HEK293 (cell line): Measurements from ENCODE around the gene SP8.

Experiments used
- AEBP2 ChIP-seq: fragments of 450-650 bp; formaldehyde crosslinking; IDR thresholded peaks from 2 replicates; pipeline ENCODE4 v1.5.1; 2016; ENCODE audit warnings: missing biosample characterization, missing genetic modification characterization, borderline replicate concordance
- GFI1B ChIP-seq: fragments of 450-650 bp; formaldehyde crosslinking; IDR thresholded peaks from 2 replicates; pipeline ENCODE4 v1.5.1; 2016; ENCODE audit warnings: missing biosample characterization, missing genetic modification characterization
- GLI2 ChIP-seq: fragments of 450-650 bp; formaldehyde crosslinking; IDR thresholded peaks from 2 replicates; pipeline ENCODE4; 2017; ENCODE audit warnings: missing biosample characterization, missing genetic modification characterization, low read depth, borderline replicate concordance
- GLI4 ChIP-seq: fragments of 450-650 bp; formaldehyde crosslinking; IDR thresholded peaks from 2 replicates; pipeline ENCODE4 v1.5.1; 2016; ENCODE audit warnings: missing biosample characterization, missing genetic modification characterization
- KLF7 ChIP-seq: fragments of 450-650 bp; formaldehyde crosslinking; IDR thresholded peaks from 2 replicates; pipeline ENCODE4 v1.5.1; 2016; ENCODE audit warnings: missing biosample characterization, missing genetic modification characterization, borderline replicate concordance
- ZBTB20 ChIP-seq: fragments of 450-650 bp; formaldehyde crosslinking; IDR thresholded peaks from 2 replicates; pipeline ENCODE4 v1.5.1; 2016; ENCODE audit warnings: missing biosample characterization, missing genetic modification characterization
- ZBTB21 ChIP-seq: fragments of 450-650 bp; formaldehyde crosslinking; IDR thresholded peaks from 2 replicates; pipeline ENCODE4 v1.5.1; 2017; ENCODE audit warnings: missing biosample characterization, missing genetic modification characterization
- ZBTB49 ChIP-seq: fragments of 450-650 bp; formaldehyde crosslinking; IDR thresholded peaks from 2 replicates; pipeline ENCODE4 v1.5.1; 2016; ENCODE audit warnings: missing biosample characterization, missing genetic modification characterization, low read depth
- ZFP3 ChIP-seq: fragments of 450-650 bp; formaldehyde crosslinking; IDR thresholded peaks from 2 replicates; pipeline ENCODE4 v1.5.1; 2016; ENCODE audit warnings: low read depth, missing biosample characterization, missing genetic modification characterization
- ZFP69B ChIP-seq: fragments of 450-650 bp; formaldehyde crosslinking; IDR thresholded peaks from 2 replicates; pipeline ENCODE4 v1.5.1; 2016; ENCODE audit warnings: missing biosample characterization, missing genetic modification characterization
- ZNF114 ChIP-seq: fragments of 450-650 bp; formaldehyde crosslinking; IDR thresholded peaks from 2 replicates; pipeline ENCODE4 v1.5.0; 2017; ENCODE audit warnings: missing biosample characterization, missing genetic modification characterization
- ZNF133 ChIP-seq: fragments of 450-650 bp; formaldehyde crosslinking; IDR thresholded peaks from 2 replicates; pipeline ENCODE4 v1.5.1; 2016; ENCODE audit warnings: missing biosample characterization, missing genetic modification characterization
- ZNF140 ChIP-seq: fragments of 450-650 bp; formaldehyde crosslinking; IDR thresholded peaks from 2 replicates; pipeline ENCODE4 v1.5.1; 2016; ENCODE audit warnings: missing biosample characterization, missing genetic modification characterization
- ZNF175 ChIP-seq: fragments of 450-650 bp; formaldehyde crosslinking; IDR thresholded peaks from 2 replicates; pipeline ENCODE4 v1.5.1; 2016; ENCODE audit warnings: missing biosample characterization, missing genetic modification characterization
- ZNF184 ChIP-seq: fragments of 450-650 bp; IDR thresholded peaks from 2 replicates; pipeline ENCODE4 v1.5.1; 2018; ENCODE audit warnings: missing biosample characterization, mild to moderate bottlenecking, missing genetic modification characterization
- ZNF23 ChIP-seq: fragments of 450-650 bp; formaldehyde crosslinking; IDR thresholded peaks from 2 replicates; pipeline ENCODE4 v1.5.1; 2016; ENCODE audit warnings: missing biosample characterization, missing genetic modification characterization, borderline replicate concordance
- ZNF292 ChIP-seq: fragments of 450-650 bp; formaldehyde crosslinking; IDR thresholded peaks from 2 replicates; pipeline ENCODE4 v1.5.1; 2016; ENCODE audit warnings: low read depth, missing biosample characterization, missing genetic modification characterization, borderline replicate concordance
- ZNF394 ChIP-seq: fragments of 450-650 bp; formaldehyde crosslinking; IDR thresholded peaks from 2 replicates; pipeline ENCODE4 v1.5.1; 2016; ENCODE audit warnings: missing biosample characterization, missing genetic modification characterization, mild to moderate bottlenecking, moderate library complexity, borderline replicate concordance
- ZNF473 ChIP-seq: fragments of 450-650 bp; formaldehyde crosslinking; IDR thresholded peaks from 2 replicates; pipeline ENCODE4 v1.5.1; 2017; ENCODE audit warnings: missing biosample characterization, missing genetic modification characterization
- ZNF544 ChIP-seq: fragments of 450-650 bp; formaldehyde crosslinking; IDR thresholded peaks from 2 replicates; pipeline ENCODE4 v1.5.0; 2017; ENCODE audit warnings: missing biosample characterization, missing genetic modification characterization
- ZNF560 ChIP-seq: fragments of 450-650 bp; formaldehyde crosslinking; IDR thresholded peaks from 2 replicates; pipeline ENCODE4 v1.5.1; 2017; ENCODE audit warnings: missing biosample characterization, missing genetic modification characterization, borderline replicate concordance
- ZNF624 ChIP-seq: fragments of 450-650 bp; formaldehyde crosslinking; IDR thresholded peaks from 2 replicates; pipeline ENCODE4 v1.5.1; 2017; ENCODE audit warnings: missing biosample characterization, missing genetic modification characterization
- ZNF626 ChIP-seq: fragments of 450-650 bp; sonication (Bioruptor Pico); formaldehyde crosslinking; IDR thresholded peaks from 2 replicates; pipeline ENCODE4 v1.5.1; 2018; ENCODE audit warnings: missing biosample characterization, missing genetic modification characterization, inconsistent platforms
- ZNF707 ChIP-seq: fragments of 450-650 bp; formaldehyde crosslinking; IDR thresholded peaks from 2 replicates; pipeline ENCODE4 v1.5.1; 2016; ENCODE audit warnings: missing biosample characterization, missing genetic modification characterization
- ZNF76 ChIP-seq: fragments of 450-650 bp; formaldehyde crosslinking; IDR thresholded peaks from 2 replicates; pipeline ENCODE4; 2016; ENCODE audit warnings: low read depth, missing biosample characterization, missing genetic modification characterization, borderline replicate concordance
- ZNF830 ChIP-seq: fragments of 450-650 bp; IDR thresholded peaks from 2 replicates; pipeline ENCODE4 v1.5.0; 2018; ENCODE audit warnings: missing biosample characterization, missing genetic modification characterization, low read depth, mild to moderate bottlenecking, moderate library complexity
- TF ChIP-seq, protein P1 (sequence below): fragments of 450-650 bp; formaldehyde crosslinking; IDR thresholded peaks from 2 replicates; pipeline ENCODE4 v1.5.1; 2016; ENCODE audit warnings: missing biosample characterization, missing genetic modification characterization
- TF ChIP-seq, protein P2 (sequence below): fragments of 450-650 bp; formaldehyde crosslinking; IDR thresholded peaks from 2 replicates; pipeline ENCODE4 v1.5.1; 2016; ENCODE audit warnings: missing biosample characterization, missing genetic modification characterization
- TF ChIP-seq, protein P3 (sequence below): fragments of 450-650 bp; formaldehyde crosslinking; IDR thresholded peaks from 2 replicates; pipeline ENCODE4 v1.5.1; 2016; ENCODE audit warnings: missing biosample characterization, missing genetic modification characterization
- TF ChIP-seq, protein P4 (sequence below): sonication (generic); formaldehyde crosslinking; IDR thresholded peaks from 2 replicates; pipeline ENCODE4 v1.8.1; 2022; ENCODE audit warnings: mild to moderate bottlenecking, moderate library complexity, missing genetic modification reagents

The SP8 gene

DNA sequence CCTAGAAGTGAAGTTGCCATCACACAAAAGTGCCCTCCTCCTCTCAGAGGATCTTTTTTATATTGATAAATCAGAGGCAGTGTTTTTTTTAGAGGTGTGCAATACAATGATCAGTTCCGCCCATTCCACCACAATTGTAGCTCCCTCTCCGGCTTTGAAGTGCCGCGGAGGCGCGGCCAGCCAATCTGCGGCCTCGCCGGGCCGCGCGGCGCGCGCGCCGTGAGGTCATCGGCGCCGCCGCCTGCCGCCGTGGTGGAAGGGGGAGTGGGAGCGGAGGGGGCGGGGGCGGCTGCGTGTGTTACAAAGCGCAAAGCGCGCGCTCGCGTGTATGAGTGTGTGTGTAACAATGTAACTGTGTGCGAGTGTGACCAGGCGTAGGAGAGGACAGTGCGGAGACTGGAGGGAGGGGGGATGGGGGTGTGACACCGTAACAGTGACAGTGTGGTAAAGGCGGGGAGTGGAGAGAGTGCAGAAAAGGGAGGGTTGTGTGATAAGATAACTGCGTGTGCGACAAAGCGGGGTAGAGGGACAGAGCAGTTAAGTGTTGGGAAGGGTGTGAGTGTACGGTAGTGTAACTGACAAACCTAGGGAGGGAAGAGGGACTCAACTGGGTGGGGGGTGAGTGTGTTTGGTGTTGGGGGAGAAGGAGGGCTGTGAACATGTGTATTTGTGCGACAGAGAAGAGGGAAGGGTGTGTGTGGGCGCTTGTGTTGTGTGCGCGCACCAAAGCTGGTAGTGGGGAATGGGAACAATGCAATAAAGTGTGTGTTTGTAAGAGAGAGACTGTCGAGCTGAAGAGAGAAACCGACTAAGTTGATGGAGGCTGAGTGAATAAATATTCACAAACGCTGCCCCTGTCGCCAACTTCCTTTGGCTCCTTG, at the start of gene SP8 (continued):
- TF ChIP-seq AEBP2 (tag by site-specific recombination) (no peak), GLI2 (tag by site-specific recombination) (no peak), GFI1B (tag by site-specific recombination) (no peak), KLF7 (no peak), ZNF560 (no peak), ZNF292 (tag by site-specific recombination) (no peak), ZBTB21 (tag by site-specific recombination) (peak; percentile 48; the same call in 1 of the 2 replicates), ZNF184 (no peak), ZNF133 (no peak), ZNF626 (tag by site-specific recombination) (no peak), ZBTB20 (peak; percentile 59; the same call in 1 of the 2 replicates), ZNF544 (tag by site-specific recombination) (no peak), ZNF140 (tag by site-specific recombination) (no peak), ZNF114 (tag by site-specific recombination) (no peak), ZNF23 (tag by site-specific recombination) (no peak), GLI4 (tag by site-specific recombination) (0 out of 2 replicates have a peak, but pooled peaks have one; percentile 29), ZNF830 (tag by site-specific recombination) (no peak), ZFP69B (tag by site-specific recombination) (peak; percentile 52; the same call in 1 of the 2 replicates), ZBTB49 (tag by site-specific recombination) (no peak), ZNF76 (tag by site-specific recombination) (no peak), ZNF175 (tag by site-specific recombination) (no peak), ZNF624 (tag by site-specific recombination) (no peak), ZNF473 (tag by site-specific recombination) (no peak), ZNF394 (no peak; the same call in 1 of the 2 replicates), ZNF707 (tag by site-specific recombination) (no peak), ZFP3 (tag by site-specific recombination) (no peak)
- TF ChIP-seq, protein P1, sequence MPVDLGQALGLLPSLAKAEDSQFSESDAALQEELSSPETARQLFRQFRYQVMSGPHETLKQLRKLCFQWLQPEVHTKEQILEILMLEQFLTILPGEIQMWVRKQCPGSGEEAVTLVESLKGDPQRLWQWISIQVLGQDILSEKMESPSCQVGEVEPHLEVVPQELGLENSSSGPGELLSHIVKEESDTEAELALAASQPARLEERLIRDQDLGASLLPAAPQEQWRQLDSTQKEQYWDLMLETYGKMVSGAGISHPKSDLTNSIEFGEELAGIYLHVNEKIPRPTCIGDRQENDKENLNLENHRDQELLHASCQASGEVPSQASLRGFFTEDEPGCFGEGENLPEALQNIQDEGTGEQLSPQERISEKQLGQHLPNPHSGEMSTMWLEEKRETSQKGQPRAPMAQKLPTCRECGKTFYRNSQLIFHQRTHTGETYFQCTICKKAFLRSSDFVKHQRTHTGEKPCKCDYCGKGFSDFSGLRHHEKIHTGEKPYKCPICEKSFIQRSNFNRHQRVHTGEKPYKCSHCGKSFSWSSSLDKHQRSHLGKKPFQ (tag by site-specific recombination): peak; percentile 49; the same call in 1 of the 2 replicates
- TF ChIP-seq, protein P2, sequence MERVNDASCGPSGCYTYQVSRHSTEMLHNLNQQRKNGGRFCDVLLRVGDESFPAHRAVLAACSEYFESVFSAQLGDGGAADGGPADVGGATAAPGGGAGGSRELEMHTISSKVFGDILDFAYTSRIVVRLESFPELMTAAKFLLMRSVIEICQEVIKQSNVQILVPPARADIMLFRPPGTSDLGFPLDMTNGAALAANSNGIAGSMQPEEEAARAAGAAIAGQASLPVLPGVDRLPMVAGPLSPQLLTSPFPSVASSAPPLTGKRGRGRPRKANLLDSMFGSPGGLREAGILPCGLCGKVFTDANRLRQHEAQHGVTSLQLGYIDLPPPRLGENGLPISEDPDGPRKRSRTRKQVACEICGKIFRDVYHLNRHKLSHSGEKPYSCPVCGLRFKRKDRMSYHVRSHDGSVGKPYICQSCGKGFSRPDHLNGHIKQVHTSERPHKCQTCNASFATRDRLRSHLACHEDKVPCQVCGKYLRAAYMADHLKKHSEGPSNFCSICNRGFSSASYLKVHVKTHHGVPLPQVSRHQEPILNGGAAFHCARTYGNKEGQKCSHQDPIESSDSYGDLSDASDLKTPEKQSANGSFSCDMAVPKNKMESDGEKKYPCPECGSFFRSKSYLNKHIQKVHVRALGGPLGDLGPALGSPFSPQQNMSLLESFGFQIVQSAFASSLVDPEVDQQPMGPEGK (tag by site-specific recombination): peak; percentile 98
- TF ChIP-seq, protein P3, sequence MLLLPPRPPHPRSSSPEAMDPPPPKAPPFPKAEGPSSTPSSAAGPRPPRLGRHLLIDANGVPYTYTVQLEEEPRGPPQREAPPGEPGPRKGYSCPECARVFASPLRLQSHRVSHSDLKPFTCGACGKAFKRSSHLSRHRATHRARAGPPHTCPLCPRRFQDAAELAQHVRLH (tag by site-specific recombination): peak; percentile 51; the same call in 1 of the 2 replicates
- TF ChIP-seq, protein P4, sequence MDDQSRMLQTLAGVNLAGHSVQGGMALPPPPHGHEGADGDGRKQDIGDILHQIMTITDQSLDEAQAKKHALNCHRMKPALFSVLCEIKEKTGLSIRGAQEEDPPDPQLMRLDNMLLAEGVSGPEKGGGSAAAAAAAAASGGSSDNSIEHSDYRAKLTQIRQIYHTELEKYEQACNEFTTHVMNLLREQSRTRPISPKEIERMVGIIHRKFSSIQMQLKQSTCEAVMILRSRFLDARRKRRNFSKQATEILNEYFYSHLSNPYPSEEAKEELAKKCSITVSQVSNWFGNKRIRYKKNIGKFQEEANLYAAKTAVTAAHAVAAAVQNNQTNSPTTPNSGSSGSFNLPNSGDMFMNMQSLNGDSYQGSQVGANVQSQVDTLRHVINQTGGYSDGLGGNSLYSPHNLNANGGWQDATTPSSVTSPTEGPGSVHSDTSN (CRISPR knock-in tag): no peak
